Neural cell (in vitro differentiated cells): ENCODE data around the gene ELK3.
"Not testable (repeated sequence)": the region's sequence is repeated elsewhere in the genome, so short reads cannot be mapped to it uniquely, and the experiment has no call there.

Source experiments
- CTCF ChIP-seq: fragments of 450-650 bp; IDR thresholded peaks from 2 replicates; pipeline ENCODE4 v1.5.1; 2014; ENCODE audit warnings: antibody characterized with exemption, mild to moderate bottlenecking, moderate library complexity; ENCODE audit not compliant: poor library complexity, severe bottlenecking
- POLR2AphosphoS5 ChIP-seq: IDR thresholded peaks from 2 replicates; pipeline ENCODE4 v1.6.1; 2012

GRCh38 chr12:96317801-96318200 is 123.6 kb downstream of the ELK3 start:
- TF ChIP-seq POLR2AphosphoS5, CTCF: not testable (repeated sequence)
